MM.1S (cell line): ENCODE data around the gene REG3A.

Experiments used
- EZH2 ChIP-seq: fragments of 300-600 bp; sonication (generic); optimal IDR thresholded peaks from 2 replicates; pipeline ENCODE3; 2017; ENCODE audit warnings: low read depth, mild to moderate bottlenecking, antibody characterized with exemption, low read length, mixed read lengths
- EZH2phosphoT487 ChIP-seq: fragments of 300-600 bp; sonication (generic); IDR thresholded peaks from 2 replicates; pipeline ENCODE4 v1.6.1; 2018; ENCODE audit warnings: antibody characterized with exemption, low read length
- TF ChIP-seq, protein P1 (sequence below): fragments of 300-600 bp; sonication (generic); IDR thresholded peaks from 2 replicates; pipeline ENCODE4 v1.5.1; 2016; ENCODE audit warnings: antibody characterized with exemption, low read length, mixed read lengths

DNA sequence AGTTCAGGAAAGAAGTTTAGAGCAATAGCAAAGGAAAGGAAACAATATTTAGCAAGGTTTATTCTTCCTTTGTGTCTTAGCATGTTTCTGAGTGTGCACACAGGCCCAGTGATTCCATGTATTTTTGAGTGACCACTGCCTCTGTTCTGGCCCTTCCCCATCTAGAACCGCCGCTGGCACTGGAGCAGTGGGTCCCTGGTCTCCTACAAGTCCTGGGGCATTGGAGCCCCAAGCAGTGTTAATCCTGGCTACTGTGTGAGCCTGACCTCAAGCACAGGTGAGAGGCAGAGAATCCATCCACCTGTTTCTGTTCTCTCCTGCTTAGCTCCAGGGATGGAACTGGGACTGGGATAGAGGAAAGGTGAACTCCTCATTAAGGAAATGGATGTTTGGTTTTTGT, 36.9 kb downstream of the REG3A start:
- TF ChIP-seq, protein P1, sequence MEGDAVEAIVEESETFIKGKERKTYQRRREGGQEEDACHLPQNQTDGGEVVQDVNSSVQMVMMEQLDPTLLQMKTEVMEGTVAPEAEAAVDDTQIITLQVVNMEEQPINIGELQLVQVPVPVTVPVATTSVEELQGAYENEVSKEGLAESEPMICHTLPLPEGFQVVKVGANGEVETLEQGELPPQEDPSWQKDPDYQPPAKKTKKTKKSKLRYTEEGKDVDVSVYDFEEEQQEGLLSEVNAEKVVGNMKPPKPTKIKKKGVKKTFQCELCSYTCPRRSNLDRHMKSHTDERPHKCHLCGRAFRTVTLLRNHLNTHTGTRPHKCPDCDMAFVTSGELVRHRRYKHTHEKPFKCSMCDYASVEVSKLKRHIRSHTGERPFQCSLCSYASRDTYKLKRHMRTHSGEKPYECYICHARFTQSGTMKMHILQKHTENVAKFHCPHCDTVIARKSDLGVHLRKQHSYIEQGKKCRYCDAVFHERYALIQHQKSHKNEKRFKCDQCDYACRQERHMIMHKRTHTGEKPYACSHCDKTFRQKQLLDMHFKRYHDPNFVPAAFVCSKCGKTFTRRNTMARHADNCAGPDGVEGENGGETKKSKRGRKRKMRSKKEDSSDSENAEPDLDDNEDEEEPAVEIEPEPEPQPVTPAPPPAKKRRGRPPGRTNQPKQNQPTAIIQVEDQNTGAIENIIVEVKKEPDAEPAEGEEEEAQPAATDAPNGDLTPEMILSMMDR, result no peak
- TF ChIP-seq EZH2 (no peak), EZH2phosphoT487 (no peak)
